HPDE6-E6E7 (cell line): ENCODE measurements around the gene RUNDC3A.

Experiments
- DNase-seq: peaks from one replicate; pipeline ENCODE4 v3.0.0; 2011; ENCODE audit warnings: missing footprints; ENCODE audit errors: extremely low spot score

Gene RUNDC3A

DNA sequence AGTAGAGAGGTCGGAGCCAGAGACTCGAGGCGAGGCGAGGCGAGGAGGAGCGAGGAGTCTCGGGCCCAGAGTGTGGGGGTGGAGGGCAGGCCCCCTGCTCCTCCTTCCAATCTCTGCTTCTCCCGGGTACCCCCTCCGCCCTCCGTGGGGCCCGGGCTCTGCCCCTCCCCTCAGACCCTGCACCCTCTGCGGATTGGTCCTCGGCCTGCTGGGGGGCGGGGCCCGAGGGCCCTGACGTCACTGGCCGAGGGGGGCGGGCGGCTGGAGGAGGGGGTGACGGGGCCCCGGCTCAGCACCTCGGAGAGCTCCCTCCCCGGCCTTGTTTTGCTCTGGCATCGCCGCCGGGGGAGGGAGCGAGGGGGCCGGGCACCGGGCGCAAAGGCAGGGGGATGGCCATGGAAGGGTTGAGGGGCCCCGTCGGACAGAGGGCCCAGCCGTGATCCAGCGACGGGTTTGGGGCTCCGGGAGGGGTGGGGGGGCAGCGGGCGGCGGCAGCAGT, at the start of gene RUNDC3A:
TSS of gene RUNDC3A (plus strand) at position 282 of the 499 bp plus-strand sequence. CDS start 232 bp downstream, outside the sequence.
- DNase-seq = peak; percentile 94

DNA sequence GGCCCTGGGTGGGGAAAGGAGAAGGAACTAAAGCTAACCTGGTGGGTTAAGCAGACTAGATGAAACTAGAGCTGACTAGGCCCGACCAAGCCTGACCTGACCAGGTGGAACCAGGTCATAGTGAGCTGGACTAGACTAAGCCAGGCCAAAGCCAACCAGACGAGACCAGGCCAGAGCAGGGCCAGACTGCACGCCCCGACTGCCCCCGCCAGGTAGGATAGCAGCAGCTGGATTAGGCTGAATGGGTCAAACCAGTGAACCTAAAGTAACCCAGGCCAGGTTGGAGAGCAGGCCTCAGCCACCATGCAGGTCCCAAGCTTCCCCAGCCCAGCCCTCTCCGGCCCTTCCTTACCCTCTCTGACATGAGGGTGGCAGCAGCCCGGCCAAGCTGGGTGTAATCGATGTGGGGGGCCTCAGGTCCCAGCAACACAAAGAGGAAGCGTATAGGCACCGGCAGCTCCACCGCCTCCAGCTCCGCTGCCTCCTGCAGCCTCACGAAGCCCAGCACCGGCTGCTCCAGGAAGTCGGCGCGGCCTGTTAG, 49.5 kb upstream of the RUNDC3A start:
- DNase-seq = no peak

DNA sequence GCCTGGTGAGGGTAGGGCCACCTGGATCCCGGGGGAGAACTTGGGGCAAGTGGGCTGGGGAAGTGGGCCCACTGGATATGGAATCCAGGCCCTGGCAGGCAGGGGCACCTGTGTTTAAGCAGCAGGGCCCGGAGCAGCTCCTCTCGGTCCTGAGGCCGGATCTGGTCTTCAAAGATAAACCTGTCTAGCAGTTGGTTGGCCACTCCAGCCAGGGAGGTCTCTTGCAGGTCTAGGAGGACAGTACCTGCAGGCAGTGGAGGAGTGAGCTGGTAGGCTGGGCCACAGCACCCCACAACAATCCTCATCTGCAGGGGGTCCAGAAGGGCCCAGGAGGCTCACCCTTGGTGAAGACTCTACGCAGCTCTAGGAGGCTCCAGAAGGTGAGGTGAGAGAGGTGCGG, 48.1 kb upstream of the RUNDC3A start:
- no peak for DNase-seq

DNA sequence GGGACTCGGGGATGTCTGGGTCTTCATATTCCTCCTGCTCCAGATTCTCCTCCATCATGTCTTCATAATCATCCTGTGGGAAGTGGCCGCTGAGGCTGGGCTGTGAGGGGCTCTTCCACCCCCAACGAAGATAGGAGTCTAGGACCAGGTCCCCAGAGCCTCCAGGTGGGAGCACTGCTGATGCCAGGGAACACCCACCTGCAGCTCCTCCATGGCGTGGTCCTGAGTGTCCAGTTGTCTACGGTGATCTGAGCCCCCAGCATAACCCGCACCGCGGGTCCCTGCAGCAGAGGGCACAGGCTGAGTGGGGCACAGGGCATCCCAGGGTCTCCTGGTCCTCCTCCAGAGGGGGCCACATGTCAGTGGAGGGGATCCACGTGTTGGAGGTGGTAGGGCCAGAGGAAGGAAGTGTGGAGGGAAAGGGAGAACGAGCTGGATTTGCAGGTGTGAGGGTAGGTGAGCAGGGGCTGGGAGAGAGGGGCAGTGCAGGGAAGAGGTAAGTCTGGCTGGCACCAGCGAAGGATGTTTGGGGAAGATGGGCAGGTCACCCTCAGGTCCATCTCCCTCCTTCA, 45.7 kb upstream of the RUNDC3A start:
- DNase-seq = no peak

DNA sequence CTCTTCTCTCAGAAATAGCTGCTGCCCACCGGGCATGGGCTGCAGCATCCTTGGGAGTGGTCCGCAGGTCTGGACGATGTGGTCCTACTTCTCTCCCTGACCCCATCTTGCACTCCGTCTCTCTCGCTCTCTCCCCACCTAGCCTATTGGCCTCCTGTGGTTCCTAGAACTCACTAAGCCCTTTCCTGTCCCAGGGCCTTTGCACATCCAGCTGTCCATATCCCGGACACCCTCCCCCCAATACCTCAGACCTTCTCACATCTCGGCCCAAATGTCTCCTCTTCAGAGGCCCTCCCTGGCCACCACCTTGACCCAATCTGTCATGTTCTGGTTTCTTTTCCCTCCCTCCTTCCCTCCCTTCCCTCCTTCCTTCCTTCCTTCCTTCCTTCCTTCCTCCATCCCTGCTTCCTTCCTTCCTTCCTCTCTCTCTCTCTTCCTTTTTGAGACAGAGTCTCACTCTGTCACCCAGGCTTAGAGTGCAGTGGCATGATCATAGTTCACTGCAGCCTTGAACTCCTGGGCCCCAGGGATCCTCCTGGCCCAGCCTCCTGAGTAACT, 45.0 kb upstream of the RUNDC3A start:
- no peak for DNase-seq

DNA sequence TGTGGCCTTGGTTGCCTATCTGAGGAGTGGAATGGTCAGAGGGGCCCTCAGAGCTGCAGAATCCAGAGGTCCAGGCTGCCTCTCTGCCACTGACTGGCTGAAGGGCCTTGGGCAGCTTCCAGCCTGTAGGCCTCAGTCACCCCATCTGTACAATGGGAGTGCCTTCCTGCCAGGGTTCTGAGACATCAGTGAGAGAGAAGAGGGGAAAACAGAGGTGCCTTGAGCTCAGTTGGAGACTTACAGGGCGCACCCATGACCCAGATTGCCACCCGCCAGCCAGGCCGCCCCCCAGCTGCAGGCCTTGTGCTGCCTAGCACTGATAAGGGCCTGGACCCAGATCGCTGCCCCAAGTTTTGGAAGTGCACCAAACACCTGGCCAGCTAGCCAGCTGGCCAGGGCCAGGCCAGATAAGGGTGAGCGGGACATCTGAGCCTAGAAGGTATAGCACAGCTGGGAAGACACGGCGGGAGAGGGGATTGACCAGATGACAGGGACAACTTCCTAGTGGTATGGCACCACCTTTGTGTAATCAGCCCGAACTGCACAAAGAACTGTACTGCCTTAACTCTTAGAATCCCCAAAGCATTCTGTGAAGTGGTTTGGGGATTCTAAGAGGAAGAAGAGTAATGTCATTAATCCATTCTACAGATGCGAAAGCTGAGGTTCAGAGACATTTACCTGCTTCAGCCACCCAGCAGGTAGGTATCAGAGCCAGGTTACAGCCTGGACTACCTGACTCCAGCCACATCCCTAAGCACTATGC, 41.8 kb upstream of the RUNDC3A start:
- no peak for DNase-seq

DNA sequence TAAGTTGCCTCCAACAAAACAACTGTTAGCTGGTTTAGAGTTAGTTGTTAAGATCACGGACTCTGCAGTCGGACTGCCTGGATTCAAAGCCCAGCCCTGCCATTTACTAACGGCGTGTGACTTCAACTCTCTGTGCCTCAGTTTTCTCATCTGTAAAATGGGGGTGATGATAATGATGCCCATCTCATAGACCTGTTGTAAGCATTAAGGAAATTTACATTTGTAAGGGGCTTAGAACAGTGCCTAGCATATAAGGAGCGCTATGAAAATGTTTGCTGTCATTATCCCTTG, 41.3 kb upstream of the RUNDC3A start:
- no peak for DNase-seq

DNA sequence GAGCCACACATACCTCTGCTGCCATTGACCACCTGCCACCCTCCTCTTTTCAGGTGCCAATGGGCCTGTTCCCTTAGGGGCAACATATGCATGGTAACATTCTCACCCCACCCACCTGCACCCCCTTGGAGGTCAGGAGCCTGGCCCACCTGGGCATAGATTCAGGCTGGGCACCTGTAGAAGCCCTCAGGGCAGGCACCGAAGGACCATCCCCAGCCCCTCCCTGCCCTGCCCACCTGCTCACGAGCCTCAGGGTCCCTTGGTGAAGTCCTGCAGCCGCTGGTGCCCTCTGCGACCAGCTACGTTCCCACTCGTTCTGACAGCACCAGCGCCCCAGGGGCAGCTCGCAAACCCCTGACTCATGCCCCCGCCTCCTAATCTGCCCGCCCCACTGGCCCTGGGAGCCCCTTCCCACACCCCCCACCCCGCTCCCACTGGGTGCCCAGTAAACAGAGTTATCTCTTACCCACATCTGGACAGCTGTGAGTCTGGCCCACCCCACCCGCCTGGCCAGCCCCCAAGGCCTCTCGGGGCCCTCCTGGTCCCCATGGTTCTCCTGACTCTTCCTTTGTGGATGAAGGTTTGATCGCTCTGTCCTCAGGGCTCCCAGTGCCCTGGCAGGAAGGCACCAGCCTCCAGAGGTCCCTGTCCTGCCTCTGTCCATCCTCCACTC, 40.4 kb upstream of the RUNDC3A start, which contains the start of gene SLC4A1:
TSS of gene SLC4A1 (minus strand) at position 318 of the 673 bp plus-strand sequence. CDS start 5,269 bp downstream, outside the sequence.
- no peak for DNase-seq

DNA sequence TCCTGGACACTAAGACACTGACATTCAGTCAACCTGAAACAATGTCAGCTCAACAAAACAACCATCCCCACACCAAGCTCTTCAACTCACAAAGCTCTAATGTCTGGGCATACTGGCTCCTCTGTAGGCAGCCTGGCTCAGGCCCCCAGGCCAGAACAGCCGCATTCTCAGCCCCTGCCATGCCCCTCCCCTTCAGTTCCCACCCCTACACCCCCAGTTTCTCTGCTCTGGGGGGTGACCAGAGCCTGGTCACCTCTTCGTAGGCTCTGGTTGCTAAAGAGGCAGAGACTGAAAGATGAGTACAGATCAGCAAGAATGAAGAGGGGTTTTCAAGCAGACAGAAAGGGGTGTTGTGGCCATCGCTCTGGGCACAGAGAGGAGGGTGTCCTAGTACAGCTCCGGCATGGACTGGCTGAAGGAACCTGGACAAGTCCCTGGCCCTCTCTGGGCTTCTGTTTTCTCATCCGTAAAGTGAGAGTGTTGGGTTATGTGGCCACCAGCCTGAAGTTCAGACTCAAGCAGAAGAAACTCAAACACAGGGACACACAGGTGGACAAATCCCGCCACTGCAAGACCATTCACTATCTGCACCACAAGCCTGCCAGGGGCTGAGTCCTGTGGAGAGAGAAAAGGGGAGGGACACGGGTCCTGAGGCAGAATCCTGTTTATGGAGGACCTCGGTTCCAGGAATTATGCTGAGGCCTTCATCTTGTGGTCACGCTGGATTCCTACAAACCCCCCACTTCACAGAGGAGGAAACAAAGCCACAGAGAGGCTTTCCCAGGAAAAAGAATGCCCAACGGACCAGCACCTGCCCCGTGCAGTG, 39.5 kb upstream of the RUNDC3A start:
- no peak for DNase-seq

DNA sequence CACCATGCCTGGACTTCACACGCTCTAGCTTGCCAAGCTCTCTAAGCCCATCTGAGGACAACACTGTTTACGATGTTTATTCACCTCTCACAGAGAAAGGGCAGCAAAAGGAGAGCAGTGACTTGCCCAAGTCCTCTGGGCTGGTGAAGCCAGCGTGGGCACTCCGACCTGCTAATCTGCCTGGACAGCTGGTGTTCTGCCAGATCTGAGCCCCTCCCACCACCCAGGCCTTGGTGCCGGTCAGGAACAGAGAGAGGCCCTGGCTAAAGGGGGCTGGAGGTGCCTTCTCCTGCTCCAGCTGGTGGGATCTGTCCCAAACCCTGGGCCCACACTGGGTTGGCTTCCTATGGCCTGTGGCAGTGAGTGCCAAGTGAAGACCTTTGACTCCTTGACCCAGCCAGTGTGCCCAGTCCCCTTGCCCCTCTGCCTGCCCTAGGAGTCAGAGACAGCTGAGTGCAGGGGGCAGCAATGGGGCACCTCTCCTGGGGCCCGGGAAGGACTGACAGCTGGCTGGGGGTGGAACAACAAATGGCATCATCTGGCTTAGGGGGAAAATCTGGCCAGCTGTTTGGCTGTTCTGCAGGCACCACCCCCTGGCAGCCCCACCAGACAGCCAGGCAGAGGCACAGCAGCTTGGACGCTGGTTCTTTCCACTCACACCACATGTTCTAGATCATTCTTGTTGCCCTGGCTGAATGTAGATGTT, 38.7 kb upstream of the RUNDC3A start:
- DNase-seq = no peak

DNA sequence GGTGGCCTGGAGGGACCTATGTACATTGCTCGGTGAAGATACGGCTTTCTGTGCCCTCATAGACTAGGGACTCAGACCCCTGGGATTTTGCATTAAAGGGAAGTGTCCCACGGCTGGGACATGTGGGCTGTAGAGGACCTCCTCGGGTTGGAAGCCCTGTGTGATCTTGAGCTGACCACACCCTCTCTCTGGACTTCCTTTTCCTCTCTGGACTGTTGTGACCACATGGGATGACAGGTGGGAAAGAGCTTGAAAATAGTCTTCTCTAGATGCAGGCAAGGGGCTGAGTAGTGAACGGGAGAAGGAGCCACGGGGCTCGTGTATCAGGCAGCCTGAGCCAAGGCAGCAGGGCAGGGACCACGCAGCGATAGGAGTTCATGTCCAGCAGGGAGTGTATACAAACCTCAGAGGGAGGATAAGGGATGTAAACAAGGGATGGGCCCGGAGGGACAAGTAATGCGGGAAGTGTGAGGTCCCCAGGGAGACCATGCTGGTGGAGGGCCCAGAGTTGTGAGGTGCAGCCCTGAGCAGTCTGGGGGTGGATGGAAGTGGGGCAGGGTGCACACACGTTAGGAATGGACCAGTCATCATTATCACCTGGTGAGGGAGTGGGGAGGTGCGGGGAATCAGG, 36.0 kb upstream of the RUNDC3A start:
- DNase-seq = no peak

DNA sequence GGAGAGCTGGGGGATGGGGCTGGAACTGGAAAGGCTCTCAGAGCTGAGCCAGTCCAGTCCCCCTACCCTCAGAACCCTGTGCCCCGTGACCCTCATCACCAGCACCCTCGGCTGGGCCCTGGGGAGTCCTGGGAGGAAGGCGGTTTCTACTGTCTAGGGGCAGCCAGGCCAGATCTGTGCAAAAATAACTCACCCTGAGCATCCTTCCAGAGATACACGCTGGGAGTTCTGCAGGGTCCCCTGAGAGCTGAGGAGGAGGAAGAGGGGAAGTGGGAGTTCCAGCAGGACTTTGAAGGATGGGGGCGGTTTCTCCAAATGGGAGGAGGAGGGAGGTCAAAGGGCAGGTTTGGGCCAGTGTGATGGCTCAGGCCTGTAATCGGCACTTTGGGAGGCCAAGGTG, 35.4 kb upstream of the RUNDC3A start:
- DNase-seq = no peak

DNA sequence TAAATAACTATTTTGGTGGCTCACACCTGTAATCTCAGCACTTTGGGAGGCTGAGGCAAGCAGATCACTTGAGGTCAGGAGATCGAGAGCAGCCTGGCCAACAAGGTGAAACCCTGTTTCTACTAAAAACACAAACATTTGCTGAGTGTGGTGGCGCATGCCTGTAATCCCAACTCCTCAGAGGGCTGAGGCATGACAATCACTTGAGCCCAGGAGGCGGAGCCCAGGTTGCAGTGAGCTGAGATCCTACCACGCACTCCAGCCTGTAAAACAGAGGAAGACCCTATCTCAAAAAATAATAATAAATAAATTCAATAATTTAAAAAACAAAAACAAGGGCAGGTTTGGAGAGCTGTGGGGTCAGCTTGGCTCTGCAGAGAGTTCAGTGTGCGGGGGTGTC, 34.8 kb upstream of the RUNDC3A start:
- DNase-seq = no peak

DNA sequence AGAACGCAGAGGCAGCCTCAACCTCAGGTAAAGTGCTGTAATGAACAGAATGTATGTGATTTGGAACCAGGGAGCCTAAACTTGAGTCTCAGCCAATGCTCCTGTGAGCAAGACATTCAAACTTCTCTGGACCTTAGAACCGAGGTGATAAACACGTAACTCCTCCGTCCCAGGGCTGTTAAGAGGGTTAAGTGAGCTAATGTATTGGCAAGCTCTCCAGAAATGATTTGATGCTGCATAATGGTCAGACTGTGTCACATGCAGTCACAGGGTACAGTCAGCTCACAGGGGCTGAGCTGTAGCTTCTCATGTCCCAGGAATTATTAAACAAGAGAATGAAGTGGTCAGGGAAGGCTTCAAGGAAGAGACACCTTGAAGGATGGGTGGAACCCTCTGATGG, 30.4 kb upstream of the RUNDC3A start:
- no peak for DNase-seq

DNA sequence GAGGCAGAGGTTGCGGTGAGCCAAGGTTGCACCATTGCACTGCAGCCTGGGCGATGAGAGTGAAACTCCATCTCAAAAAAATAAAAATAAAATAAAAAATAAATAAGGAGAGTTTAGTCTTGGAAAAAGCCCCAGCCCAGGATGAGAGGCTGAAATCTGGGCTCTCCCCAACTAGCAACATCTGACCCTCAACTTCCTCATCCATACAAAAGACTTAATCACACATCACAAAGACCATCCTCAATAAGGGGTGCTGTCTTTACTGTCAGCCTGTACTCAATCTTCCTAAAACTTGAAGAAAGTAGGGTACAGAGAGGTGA, 29.1 kb upstream of the RUNDC3A start:
- no peak for DNase-seq

DNA sequence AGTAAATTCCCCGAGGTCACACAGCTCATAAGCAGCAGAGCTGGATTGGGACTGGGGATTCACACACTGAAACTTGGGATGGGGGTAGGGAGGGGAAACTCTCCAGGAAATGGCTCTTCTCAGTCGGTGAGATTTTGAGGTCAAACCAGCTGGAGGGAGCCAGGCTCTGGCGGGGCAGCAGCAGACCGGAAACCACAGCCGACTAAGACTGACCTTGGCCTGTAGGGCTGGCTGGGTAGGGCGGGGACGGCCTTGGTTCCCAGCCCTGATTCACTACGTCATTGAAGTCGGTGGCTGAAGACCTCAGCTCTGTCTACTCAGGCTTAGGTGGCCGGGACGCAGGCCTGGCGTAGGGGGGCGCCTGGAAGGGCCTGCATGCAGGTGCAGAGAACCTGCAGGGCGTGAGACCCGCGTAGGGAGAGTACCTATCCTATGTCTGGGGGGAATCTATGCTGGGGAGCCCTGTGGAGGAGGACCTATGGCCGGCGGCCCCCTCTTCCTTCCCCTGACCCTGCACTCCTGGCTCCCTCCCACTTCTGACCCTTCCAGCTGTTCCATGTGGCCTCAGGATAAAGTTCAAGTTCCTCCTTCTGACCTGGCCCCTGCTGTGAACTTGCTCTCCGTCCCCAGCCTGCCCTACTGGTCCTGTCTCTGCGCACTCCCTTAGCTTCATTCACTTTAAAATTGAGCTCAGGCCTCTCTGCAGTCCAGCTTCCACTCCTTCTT, 28.6 kb upstream of the RUNDC3A start:
- DNase-seq = peak; percentile 67

DNA sequence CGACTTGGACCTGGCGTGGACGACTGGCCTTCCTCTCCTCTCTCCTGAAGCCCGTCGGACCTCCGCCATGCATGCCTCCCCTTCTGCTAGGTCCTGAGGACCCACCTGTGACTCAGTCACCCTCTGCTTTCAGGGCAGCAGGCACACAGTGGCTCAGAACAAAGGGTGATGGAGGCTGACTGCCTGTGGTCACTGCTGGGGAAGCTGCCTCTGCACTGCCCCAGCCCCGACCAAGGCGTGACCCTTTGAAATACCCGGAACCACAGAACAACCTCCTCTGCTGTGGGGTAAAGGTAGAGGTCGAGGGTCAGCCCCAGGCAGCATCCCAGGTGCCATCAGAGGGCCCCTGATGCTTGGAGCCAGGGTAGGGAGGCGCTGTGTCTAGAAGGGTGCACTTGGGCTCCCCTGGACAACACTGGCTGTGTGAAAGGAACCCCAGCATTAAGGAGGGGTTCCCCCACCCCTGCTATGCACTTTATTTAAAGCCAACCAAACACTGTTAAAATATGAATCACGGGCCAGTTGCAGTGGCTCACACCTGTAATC, 27.9 kb upstream of the RUNDC3A start:
- no peak for DNase-seq

DNA sequence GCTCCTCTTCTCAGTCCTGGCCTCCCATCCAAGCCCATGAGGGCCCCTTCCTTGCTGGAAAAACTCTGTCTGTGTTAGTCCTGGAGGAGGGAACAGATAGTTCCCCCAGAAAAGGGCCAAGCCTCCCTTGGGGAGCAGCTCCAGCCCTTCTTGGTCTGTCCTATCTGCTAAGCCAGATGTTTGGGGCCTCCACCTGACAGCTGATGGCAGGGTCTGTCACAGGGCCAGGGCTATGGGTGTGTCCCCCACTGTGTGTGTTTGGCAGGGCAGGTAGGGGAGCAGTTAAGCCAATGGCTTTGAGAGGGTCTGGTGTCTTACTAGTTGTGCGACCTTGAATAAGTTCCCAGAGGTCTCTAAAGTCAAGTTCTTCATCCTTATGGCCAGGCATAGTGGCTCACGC, 26.8 kb upstream of the RUNDC3A start:
- DNase-seq = no peak

DNA sequence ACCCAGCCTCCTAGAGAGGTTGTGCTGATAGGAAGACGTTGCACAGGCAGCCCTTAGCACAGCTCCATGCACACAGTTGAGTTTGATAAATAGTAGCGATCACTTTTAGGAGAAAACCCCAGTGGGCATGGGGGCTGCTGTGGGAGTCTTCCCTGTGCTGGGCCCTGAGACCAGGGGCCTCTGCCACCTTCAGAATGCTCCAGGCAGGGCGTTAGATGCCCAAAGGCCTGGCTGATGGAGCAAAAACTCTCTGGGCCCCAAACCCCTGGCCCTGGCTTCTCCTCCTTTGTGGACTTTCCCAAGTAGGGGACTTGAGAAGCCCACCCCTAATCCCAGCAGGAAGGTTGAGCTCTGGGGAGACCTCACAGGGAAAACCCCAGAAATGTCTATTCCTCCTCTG, 26.1 kb upstream of the RUNDC3A start:
- DNase-seq = no peak
